ENCODE results near the gene FCRL5. TPM values are rescaled to one million over a fixed set of nuclear protein-coding genes. Genes with fewer than 3 reads are reported as not detected.

Gene FCRL5
- total RNA-seq, 2 experiments from 2014 or later, result 0.05 TPM; not detected in 1

DNA sequence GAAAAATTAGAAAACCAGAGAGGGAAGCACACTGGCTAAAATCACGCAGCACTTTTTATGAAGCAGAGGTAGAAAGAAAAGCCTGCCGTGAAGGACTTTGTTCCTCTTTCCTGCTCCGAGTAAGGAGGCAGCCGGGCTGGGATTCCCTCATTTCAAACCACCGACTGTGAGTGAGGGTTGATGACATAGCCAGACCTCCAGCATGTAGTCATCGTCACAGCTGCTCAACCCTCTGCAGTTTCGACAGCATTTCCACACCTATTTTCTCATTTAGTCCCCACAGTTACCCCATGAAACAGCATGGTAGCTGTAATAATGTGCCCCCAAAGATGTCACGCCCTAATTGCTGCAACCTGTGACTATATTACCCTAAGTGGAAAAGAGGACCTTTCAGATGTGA is 35.3 kb downstream of the FCRL5 start:
- Mint-ChIP-seq H3K9me3 (no peaks in the 10 kb centered on the region), H3K27me3 (peaks cover 1% of the 10 kb centered on the region), H3K4me1 (ENCODE audit: low read depth) (peaks cover under 1% of the 10 kb centered on the region), H3K27ac (no peak overlapping the region), H3K36me3 (ENCODE audit: low read depth) (no peaks in the 10 kb centered on the region), H3K4me3 (no peak overlapping the region)
- TF ChIP-seq, protein P1, sequence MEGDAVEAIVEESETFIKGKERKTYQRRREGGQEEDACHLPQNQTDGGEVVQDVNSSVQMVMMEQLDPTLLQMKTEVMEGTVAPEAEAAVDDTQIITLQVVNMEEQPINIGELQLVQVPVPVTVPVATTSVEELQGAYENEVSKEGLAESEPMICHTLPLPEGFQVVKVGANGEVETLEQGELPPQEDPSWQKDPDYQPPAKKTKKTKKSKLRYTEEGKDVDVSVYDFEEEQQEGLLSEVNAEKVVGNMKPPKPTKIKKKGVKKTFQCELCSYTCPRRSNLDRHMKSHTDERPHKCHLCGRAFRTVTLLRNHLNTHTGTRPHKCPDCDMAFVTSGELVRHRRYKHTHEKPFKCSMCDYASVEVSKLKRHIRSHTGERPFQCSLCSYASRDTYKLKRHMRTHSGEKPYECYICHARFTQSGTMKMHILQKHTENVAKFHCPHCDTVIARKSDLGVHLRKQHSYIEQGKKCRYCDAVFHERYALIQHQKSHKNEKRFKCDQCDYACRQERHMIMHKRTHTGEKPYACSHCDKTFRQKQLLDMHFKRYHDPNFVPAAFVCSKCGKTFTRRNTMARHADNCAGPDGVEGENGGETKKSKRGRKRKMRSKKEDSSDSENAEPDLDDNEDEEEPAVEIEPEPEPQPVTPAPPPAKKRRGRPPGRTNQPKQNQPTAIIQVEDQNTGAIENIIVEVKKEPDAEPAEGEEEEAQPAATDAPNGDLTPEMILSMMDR (IDR thresholded peaks at IDR 0.05), result no peak
- ATAC-seq (no peak), DNase-seq (no peak)
- ChIA-PET POLR2A (interaction anchor here (0.6 kb wide), 1 partner anchor 203 kb away, joined by 3 read pairs; no protein-coding TSS in a partner anchor), CTCF (no interaction called here)
- intact Hi-C loops (cut with micrococcal nuclease), result no loop called here

DNA sequence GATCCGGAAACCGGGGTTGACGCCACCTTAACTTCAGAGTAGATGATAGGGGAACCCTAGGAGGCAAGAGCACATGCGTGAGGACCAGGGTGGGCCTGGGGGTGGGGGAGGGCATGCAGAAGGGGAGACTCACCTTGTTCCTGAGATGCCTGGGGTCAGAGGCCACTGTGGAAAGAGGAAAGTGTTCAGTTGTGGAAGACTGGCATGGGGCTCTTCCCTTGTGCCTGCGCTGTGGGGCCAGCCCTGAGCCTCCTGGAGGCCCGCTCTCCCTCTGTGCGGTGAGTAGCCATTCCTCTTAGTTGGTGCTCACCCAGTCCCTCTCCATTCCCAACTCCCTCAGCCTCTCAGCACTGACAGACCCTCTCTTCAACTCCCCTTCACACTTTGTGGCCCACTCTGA is 36.6 kb downstream of the FCRL5 start:
- ChIA-PET CTCF (interaction anchor here (2.1 kb wide), 1 partner anchor 9 kb away, joined by 6 read pairs; no protein-coding TSS in a partner anchor), POLR2A (no interaction called here)
- TF ChIP-seq, protein P1 (IDR thresholded peaks at IDR 0.05), result no peak
- no peak for ATAC-seq
- H3K9me3 Mint-ChIP-seq, result no peaks in the 10 kb centered on the region
- peaks cover 1% of the 10 kb centered on the region for H3K27me3 Mint-ChIP-seq
- no peak for DNase-seq
- intact Hi-C loops (cut with micrococcal nuclease), result no loop called here
- H3K36me3 Mint-ChIP-seq (ENCODE audit: low read depth), result no peaks in the 10 kb centered on the region
- peaks cover 3% of the 10 kb centered on the region for H3K4me1 Mint-ChIP-seq (ENCODE audit: low read depth)
- no peak overlapping the region for H3K27ac Mint-ChIP-seq
- no peak overlapping the region for H3K4me3 Mint-ChIP-seq

DNA sequence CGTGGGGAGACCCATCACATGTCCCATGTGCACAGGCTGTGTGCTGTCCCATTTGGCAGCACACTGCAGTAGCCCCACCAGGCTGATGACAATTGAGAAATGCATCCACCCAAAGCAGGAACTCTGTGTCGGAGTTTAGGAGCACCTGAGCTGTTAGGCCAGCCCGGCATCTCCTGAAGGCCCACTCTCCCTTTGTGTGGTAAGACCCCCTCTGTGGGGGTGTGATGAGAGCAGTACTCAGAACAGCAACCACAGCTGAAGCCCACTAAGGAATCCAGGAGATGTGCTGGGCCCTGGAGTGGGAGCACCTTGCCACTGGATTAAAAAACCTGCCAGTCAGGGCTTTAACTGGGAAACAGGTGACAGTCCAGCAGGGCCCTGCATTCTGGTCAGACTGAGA is 37.2 kb downstream of the FCRL5 start:
- DNase-seq (no peak), ATAC-seq (no peak)
- Mint-ChIP-seq H3K4me3 (no peak overlapping the region), H3K4me1 (ENCODE audit: low read depth) (peaks cover 3% of the 10 kb centered on the region), H3K9me3 (no peaks in the 10 kb centered on the region), H3K27ac (no peak overlapping the region), H3K27me3 (peaks cover 1% of the 10 kb centered on the region), H3K36me3 (ENCODE audit: low read depth) (no peaks in the 10 kb centered on the region)
- POLR2A ChIA-PET, result no interaction called here
- TF ChIP-seq, protein P1 (IDR thresholded peaks at IDR 0.05), result no peak
- CTCF ChIA-PET, result interaction anchor here (2.1 kb wide), 1 partner anchor 9 kb away, joined by 6 read pairs; no protein-coding TSS in a partner anchor
- intact Hi-C loops (cut with micrococcal nuclease), result no loop called here

DNA sequence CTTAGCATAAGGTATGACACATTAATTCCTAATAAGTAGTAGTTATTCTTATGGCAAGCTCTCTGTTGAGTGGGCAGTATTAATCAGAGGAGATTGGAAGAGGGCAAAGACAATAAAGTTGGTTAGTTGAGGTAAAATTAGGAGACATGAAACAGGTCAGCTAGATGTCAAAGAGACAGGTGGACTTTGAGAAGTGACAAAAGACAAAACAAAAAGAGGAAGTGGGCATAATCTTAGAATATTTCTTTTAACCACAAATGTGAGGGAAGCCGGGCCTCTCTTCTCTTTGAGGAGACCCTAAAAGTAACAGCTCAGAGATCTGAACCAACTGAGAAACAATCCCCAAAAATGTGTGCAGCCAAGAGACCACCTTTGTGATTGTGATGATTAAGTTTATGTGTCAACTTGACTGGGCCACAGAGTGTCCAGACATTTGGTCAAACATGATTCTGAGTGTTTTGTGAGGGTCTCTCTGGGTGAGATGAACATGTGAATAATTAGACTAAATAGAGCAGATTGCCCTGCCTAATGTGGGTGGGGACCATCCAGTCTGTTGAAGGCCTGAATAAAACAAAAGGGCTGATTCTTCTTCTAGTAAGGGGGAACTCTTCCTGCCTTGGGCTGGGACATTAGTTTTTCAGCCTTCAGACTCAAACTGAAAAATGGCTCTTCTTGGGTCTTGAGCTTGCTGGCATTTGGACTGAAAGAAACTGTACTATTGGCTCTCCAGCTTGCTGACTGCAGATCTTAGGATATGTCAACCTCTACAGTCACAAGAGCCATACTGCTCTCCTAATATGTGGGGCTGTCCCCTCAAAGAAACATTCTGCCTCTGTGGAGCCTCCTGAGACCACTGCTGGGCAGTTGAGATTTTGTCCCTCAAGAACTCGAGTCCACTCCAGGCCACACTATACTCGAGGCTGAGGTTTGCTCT is 40.0 kb downstream of the FCRL5 start:
- Mint-ChIP-seq H3K9me3 (no peaks in the 10 kb centered on the region), H3K36me3 (ENCODE audit: low read depth) (no peaks in the 10 kb centered on the region), H3K27ac (no peak overlapping the region), H3K4me1 (ENCODE audit: low read depth) (peaks cover 3% of the 10 kb centered on the region), H3K4me3 (no peak overlapping the region), H3K27me3 (no peaks in the 10 kb centered on the region)
- ATAC-seq (no peak), DNase-seq (no peak)
- TF ChIP-seq, protein P1 (IDR thresholded peaks at IDR 0.05), result no peak
- ChIA-PET POLR2A (no interaction called here), CTCF (interaction anchor here (2.0 kb wide), 1 partner anchor 17 kb away, joined by 6 read pairs; no protein-coding TSS in a partner anchor)
- intact Hi-C loops (cut with micrococcal nuclease), result no loop called here
